ENCODE measurements around the gene MC1R. TPM values are rescaled to one million over a fixed set of nuclear protein-coding genes. Genes with fewer than 3 reads are reported as not detected.

MC1R gene
- total and polyA plus RNA-seq, 4 donors, result 0.19 to 3.3 (median 0.30) TPM

- DNase-seq (ENCODE audit: low spot score), result no peak
- Histone ChIP-seq H3K9me3 (ENCODE audit: control insufficient read depth in 4 of 4, low read length in 3 of 4) (no peaks in the 10 kb centered on the region), H3K27me3 (ENCODE audit: control insufficient read depth in 4 of 4, insufficient read depth in 4 of 4, low read length in 3 of 4) (no peaks in the 10 kb centered on the region), H3K4me3 (ENCODE audit: low read depth in 1 of 3, low read length in 3 of 3) (no peak overlapping the region), H3K9ac (ENCODE audit: low read depth in 1 of 2, low read length in 2 of 2) (no peak overlapping the region), H3K27ac (ENCODE audit: low read depth in 1 of 2, low read length in 2 of 2) (no peak overlapping the region), H3K36me3 (ENCODE audit: control insufficient read depth in 4 of 4, insufficient read depth in 3 of 4, low read depth in 1 of 4, low read length in 3 of 4) (peaks cover 43 to 78% (median 50%) of the 10 kb centered on the region in 4 donors), H3K4me1 (ENCODE audit: control insufficient read depth in 4 of 4, insufficient read depth in 4 of 4, low read length in 3 of 4) (no peaks in the 10 kb centered on the region)
- TF ChIP-seq ZBTB33 (IDR thresholded peaks at IDR 0.05) (no peak), ATF3 (IDR thresholded peaks at IDR 0.05) (no peak), RAD21 (IDR thresholded peaks at IDR 0.05) (no peak), NR2F2 (IDR thresholded peaks at IDR 0.05) (no peak), FOXA2 (IDR thresholded peaks at IDR 0.05) (no peak), RXRA (IDR thresholded peaks at IDR 0.05) (no peak), CTCF (IDR thresholded peaks at IDR 0.05; ENCODE audit: low read depth, low read length, missing input control) (no peak), HNF4A (conservative IDR thresholded peaks at IDR 0.05) (no peak), REST (IDR thresholded peaks at IDR 0.05) (no peak), HNF4G (IDR thresholded peaks at IDR 0.05) (no peak), GABPA (IDR thresholded peaks at IDR 0.05 in 1 of 2, conservative IDR thresholded peaks at IDR 0.05 in 1 of 2) (no peak), JUND (IDR thresholded peaks at IDR 0.05) (no peak), FOXA1 (IDR thresholded peaks at IDR 0.05) (no peak), EGR1 (IDR thresholded peaks at IDR 0.05; ENCODE audit: low read depth in 2 of 2) (no peak), SP1 (IDR thresholded peaks at IDR 0.05) (no peak), YY1 (IDR thresholded peaks at IDR 0.05) (no peak)
- WGBS, result 95% methylated on average over 45 of the region's 45 CpGs
Observed at GRCh38 chr16:89893642-89894548, 24.8 kb upstream of the MC1R start.
